Left forelimb (tissue), 1 donor: ENCODE data around the gene SLC31A2.

Source experiments
- DNase-seq: peaks from one replicate; pipeline ENCODE4 v3.0.0-alpha.2; 2018; ENCODE audit warnings: low spot score

SLC31A2 gene

GRCh38 chr9:113151696-113152630, 1.2 kb downstream of the SLC31A2 start:
- DNase-seq: no peak

GRCh38 chr9:113152699-113153098, 1.9 kb downstream of the SLC31A2 start:
- DNase-seq: no peak

- no peak for DNase-seq
Measured at GRCh38 chr9:113153599-113153998, 2.8 kb downstream of the SLC31A2 start.

DNA sequence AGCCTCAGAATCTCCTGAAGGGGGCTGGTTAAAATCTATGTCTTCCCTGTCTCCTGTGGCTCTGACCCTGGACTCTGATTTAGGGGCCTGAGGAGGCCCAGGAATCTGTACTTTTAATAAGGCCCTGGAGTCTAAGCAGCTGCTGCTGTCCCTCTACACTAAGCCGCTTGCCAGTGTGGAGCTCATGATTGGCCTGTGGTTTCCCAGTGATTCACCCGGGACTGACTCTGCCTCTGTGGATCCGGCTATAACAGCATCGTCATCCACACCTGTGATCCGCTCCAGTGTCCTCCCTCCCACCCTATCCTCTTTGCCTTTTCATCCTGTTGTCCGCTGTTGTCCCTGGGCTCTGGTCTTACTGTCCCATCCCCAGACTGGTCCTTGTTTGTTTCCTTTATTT, 3.7 kb downstream of the SLC31A2 start:
- no peak for DNase-seq

DNA sequence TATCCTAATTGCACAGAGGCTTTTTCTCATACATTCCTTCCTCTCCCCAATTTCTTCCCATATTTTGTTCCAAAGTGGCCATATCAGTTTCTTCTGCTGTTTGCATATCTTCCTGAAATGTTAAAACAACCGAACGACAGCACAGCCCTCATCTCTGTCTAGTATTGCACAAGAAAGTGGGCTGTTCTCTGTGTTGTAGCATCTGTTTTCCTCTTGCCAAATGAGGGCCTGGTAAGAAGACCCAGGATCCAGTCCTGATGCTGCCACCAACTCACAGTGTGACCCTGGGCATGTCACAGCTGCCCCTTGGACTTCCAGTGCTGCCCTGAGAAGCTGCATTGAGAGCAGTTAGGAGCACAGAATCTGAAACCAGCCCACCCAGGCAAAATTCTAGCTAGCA, 4.1 kb downstream of the SLC31A2 start:
- DNase-seq: no peak

DNA sequence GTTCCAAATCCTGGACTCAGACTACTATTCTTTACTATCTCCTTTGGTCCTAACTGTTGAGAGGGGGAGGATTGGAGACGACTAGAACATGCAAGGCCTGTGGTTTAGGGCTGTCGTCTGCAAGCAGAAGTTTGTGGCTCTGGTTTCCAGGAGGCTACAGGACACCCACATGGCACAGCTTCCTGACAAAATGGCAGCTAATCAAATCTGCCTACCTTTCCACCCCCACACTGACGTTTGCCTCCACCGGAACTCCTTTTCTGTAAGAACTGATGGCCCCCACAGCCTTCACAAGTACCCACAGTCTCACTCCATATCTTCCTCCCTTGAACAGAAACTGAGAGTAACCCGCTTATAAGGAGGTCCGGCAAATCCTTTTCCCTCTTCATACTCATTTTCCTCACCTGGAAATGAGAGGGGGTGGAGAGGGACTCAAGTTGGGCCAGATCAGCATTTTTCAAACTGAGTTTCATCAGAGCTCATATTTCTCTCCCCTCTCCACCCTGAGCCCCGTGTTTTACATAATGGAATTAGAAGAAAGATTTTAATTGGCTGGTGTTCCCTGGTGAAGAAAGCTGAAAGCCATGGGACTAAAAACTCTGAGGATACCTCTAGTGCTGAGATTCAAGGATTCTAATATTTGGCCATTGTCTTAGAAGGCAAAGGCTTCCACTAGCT, 5.2 kb downstream of the SLC31A2 start:
- DNase-seq: no peak

- no peak for DNase-seq
Measured at GRCh38 chr9:113156880-113157279, 6.1 kb downstream of the SLC31A2 start.

GRCh38 chr9:113158446-113158845, 7.6 kb downstream of the SLC31A2 start:
- DNase-seq: no peak

DNA sequence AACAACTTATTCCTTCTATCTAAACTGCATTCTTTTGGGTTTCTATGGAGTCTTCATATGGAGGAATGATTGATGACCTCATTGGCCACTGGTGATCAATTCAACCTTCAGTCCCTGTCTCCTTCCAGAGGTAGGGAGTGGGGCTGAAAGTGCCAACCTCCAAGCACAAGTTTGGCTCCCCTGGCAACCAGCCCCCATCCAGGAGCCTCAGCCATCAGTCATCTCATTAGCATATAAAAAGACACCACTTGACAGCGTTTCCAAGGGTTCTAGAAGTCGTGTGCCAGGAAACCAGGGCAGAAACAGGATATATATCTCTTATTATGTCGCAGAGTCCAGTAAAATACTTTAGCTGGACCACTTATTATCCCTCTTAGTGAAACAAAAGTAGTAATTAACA, 9.8 kb downstream of the SLC31A2 start:
- DNase-seq: no peak

- no peak for DNase-seq
Measured at GRCh38 chr9:113163001-113163400, 12.2 kb downstream of the SLC31A2 start.

DNA sequence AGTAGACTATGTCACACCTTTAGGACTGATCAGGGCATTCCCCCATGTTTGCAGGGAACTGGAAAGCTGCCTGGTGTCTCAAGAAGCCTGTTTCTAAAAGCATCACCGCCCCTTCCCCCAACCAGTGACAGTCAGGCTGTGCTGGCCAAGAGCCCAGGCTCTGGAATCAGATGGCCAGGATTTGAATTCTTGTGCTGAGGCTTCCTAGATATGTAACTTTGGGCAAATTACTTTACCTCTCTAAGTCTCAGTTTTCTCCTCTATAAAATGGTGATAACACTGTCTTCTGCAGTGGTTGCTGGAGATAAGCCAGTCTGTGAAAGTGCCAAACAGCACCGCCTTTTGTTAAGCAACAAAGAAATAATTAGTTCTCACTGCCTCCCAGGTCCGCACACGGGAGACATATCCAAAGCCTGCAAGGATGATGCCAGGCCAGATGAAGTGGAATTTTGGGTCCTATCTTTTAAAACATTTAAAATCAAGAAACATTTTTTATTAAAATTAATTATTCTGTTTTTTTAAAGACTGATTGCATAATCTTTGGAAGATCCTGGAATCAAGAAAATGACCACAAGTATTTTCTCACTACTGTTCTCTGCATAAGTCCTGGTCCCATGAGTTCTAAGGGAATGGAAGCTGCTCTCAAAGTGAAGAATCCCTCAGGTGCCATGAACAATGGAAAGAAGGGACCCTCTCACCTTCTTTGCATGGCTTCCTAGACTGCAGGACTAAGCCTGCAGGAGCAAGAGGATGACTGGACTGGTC, 13.9 kb downstream of the SLC31A2 start:
- no peak for DNase-seq

DNA sequence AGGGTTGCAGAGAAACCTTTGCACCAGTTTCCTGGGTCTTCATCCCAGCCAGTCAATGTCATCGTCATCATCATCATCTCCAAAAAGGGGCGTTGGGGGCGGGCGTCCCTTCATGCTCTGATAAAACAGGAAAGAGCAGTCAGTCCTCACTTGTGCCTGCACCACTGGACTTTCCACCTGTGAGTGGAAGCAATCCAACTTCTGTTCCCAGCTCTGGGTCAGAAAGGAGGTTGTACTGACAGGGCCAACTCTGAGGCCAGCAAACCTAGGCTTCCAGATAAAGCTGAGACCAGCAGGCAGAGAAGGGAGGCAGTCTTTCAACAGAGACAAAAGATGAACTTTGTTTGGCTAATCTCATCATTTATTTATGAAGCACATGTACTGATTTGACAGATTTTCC, 15.2 kb downstream of the SLC31A2 start:
- no peak for DNase-seq

- DNase-seq: no peak
Measured at GRCh38 chr9:113168809-113169208, 18.0 kb downstream of the SLC31A2 start.

- DNase-seq: no peak
Measured at GRCh38 chr9:113173341-113173740, 22.5 kb downstream of the SLC31A2 start.

DNA sequence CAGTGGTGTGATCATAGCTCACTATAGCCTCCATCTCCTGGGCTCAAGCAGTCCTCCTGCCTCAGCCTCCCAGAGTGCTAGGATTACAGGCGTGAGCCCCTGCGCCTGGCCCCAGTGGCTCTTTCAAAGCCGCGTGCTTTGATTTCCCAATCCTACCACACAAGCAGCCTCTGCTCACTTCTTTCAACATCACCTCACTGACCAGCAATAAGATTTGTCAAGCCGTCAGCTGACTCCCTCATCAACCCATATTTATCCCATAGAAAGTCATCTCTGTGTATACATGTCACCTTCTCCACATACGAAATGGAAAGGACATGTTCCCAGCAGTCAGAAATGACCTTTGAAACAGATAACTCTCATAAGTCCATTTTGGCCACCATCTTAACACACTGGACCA, 26.0 kb downstream of the SLC31A2 start:
- no peak for DNase-seq

- no peak for DNase-seq
Measured at GRCh38 chr9:113177251-113177650, 26.4 kb downstream of the SLC31A2 start.

GRCh38 chr9:113178087-113178486, 27.3 kb downstream of the SLC31A2 start:
- DNase-seq: no peak

GRCh38 chr9:113179839-113180238, 29.0 kb downstream of the SLC31A2 start:
- no peak for DNase-seq

DNA sequence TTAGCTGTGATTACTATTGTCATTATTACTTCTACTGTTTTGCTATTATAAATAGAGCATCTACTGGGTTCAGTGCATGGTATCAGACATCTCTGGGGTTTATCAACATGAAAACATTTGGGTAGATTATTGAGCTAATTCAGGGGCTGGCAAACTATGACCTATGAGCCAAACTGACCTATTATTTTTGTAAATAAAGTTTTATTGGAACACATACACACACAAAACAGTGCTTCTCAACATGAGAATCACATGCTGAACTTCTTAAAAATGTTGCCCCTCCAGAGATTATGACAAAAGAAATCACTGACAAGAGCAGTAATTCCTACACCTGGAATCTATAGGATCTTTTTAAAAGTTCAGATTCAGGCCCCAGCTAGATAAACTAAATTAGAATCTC, 30.4 kb downstream of the SLC31A2 start:
- no peak for DNase-seq

DNA sequence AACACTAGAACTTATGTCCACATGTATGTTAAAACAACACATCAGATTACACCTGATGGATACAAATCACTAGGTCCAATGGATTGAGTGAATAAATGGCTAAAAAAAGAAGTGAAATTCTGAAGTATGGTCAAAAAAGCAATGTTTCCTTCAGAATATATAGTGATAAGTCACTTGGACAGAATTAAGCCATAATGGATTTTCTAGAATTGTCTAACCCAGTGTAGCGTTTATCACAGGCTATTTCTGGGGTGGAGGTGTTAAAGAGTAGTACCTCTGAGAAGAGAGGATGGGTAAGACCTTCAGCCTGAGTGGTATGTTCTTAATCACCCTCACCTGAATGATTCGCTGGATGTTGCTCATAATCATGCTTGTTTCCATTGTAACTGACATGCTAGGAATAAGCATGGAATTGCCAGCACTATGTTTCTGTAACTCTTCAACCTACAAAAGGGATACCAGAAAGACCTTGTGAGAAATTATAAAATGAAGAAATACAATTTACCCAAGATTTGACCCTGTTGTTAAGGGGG, 33.2 kb downstream of the SLC31A2 start:
- DNase-seq: no peak

DNA sequence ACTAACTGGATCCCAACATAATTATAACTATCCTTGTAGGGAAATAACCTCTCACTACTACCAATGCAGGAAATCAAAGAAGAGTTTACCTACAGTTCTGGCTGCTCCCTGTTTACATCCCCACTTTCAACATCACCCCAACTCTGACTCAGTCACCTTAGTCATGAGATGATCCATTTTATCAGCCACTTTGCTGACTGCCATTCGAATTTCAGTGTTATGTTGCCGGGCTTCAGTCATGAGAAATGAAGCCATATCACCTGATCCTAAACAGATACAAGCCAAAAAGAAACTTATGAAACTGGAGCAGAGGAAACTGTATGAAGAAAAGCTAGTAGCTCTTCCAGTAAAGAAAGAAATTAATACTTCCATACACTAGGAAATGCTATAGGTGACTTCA, 33.7 kb downstream of the SLC31A2 start:
- DNase-seq: no peak

GRCh38 chr9:113185271-113185670, 34.5 kb downstream of the SLC31A2 start:
- DNase-seq: no peak
